ENCODE data around the gene C11orf52.

C11orf52 gene

DNA sequence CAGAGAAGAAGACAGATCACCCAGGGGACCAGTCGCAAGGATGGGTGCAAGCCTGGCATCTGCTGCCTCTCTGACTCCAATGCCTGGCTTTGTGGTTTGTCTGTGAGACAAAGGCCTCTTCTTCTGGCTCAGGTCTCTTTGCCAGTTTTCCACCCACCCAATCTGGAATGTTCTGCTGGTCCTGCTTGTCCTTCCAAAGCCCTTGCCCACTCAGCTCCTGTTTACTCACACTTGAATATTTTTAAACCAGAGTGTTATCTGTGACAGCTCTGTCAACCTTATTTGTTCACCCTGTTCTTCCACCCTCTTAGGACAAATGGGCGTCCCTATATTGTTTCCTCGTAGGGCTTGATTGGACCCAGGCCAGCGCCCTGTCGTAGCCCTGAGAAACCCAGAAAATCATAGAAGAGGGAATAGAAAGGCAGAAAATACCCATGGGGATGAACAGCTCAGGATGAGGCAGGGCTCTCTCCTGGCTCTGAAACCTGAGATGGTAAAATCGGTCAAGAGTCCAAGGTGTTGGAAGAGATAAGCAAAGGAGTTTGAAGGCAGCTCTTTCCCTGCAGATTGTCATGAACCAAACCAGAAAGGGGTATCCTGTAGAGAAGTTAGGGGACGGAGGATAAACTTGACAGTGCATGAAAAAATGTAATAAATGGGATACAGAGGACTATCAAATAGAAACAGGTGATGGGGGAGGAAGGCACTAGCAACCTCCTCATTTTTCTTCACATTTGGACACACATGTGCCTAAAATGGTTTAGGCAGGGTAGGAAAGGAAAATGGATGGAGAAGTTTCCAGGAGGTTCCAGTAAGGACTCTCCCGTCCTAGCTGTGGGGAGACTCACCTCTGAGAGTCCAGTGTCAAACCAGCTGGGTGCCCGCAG is 7.8 kb upstream of the C11orf52 start:
- Histone ChIP-seq H3K27me3 (no peaks in the 10 kb centered on the region), H3K4me3 (no peak overlapping the region), H3K4me2 (no peak overlapping the region)

DNA sequence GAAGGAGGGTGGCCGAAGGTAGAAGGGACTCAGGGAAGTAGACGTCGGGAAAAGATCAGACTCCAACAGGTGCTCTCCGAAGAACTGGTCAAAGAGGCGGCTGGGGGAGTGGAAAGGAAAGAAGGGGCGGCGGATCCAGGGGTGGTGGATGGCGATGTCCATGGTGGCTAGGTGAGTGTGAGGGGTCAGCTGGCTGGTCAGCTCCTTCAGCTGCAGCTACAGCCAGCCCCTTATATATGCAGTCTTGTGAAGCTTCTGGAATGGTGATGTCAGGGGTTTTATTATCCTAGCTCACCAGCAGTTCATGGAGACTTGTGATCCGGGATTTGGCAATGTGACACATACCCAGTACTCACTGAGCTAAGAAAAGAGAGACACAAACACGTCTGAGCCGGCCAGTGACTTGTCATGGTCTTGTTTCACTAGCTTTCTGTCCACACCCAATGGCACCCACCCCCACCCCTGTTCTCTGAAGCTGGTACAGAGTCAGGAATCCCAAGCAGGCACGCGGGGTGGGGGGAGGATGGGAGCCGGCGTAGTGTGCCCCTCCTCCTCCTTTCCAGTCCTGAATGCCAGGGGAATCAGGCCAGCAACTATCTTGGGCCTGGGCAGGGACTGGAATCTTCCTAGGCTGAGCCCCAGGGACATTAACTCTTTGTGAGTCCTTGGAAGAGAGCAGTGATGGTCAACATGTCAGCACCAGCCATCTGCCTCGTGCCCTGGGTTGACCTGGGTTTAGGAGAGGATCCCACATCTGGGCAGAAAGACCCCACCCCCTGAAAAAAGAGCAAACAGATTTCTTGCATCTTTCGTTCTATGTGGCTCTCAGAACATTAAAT is 6.9 kb upstream of the C11orf52 start, which contains the start of gene CRYAB:
Gene CRYAB, minus strand, starts transcription at position 208 of the 839 bp plus-strand sequence. Its CDS starts 46 bp downstream, at position 162.
- no peaks in the 10 kb centered on the region for H4K20me1 ChIP-seq
- H3K36me3 ChIP-seq: no peaks in the 10 kb centered on the region
- H3K27ac ChIP-seq: no peak within 1 kb of the TSS
- no peaks in the 10 kb centered on the region for H3K27me3 ChIP-seq
- no peak within 1 kb of the TSS for H3K9ac ChIP-seq
- no peaks in the 10 kb centered on the region; a peak in 1 of 22 replicates for H3K9me3 ChIP-seq (replicated peaks in 1 of 11)
- no peak within 1 kb of the TSS for H3K4me2 ChIP-seq
- H3K4me3 ChIP-seq: no peak within 1 kb of the TSS
- H3K4me1 ChIP-seq: no peaks in the 10 kb centered on the region
- no peak for TF ChIP-seq Cebpa-rat (IDR thresholded peaks at IDR 0.05)

More for the DNA sequence above, 7.8 kb upstream of the C11orf52 start:
- Histone ChIP-seq H3K9ac (no peak overlapping the region), H3K27ac (no peak overlapping the region), H3K9me3 (replicated peaks in 1 of 11) (peaks cover 0 to 9% (median 3%) of the 10 kb centered on the region in 11 experiments; a peak in 15 of 22 replicates), H4K20me1 (no peaks in the 10 kb centered on the region), H3K36me3 (no peaks in the 10 kb centered on the region), H3K4me1 (no peaks in the 10 kb centered on the region)
- TF ChIP-seq Cebpa-rat (IDR thresholded peaks at IDR 0.05): no peak

DNA sequence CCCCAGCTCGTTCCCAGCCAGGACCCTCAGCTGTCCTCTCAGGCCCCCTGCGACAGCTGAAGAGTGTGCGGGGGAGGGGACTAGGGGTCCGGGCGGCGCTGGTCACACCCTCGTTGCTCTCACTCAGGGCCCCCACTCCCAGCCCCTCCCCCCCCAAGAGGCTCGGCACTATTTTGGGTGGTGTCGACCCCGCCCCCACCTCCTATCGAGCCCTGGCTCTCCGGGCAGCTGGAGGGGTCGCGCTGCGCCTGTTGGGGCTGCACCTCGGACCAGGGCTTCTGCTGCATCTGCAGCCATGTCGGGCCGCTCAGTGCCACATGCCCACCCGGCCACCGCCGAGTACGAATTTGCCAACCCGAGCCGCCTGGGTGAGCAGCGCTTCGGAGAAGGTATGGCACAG is 6.2 kb upstream of the C11orf52 start, which contains the start of gene HSPB2:
Gene HSPB2, plus strand, starts transcription at position 200 of the 400 bp plus-strand sequence. Its CDS starts 96 bp downstream, at position 296.
- H4K20me1 ChIP-seq: no peaks in the 10 kb centered on the region
- no peaks in the 10 kb centered on the region for H3K4me1 ChIP-seq
- no peak for TF ChIP-seq Cebpa-rat (IDR thresholded peaks at IDR 0.05)
- H3K4me3 ChIP-seq: no peak within 1 kb of the TSS
- H3K27ac ChIP-seq: no peak within 1 kb of the TSS
- H3K27me3 ChIP-seq: no peaks in the 10 kb centered on the region
- H3K36me3 ChIP-seq: no peaks in the 10 kb centered on the region
- H3K4me2 ChIP-seq: no peak within 1 kb of the TSS
- H3K9ac ChIP-seq: no peak within 1 kb of the TSS
- H3K9me3 ChIP-seq (replicated peaks in 1 of 11): no peaks in the 10 kb centered on the region

DNA sequence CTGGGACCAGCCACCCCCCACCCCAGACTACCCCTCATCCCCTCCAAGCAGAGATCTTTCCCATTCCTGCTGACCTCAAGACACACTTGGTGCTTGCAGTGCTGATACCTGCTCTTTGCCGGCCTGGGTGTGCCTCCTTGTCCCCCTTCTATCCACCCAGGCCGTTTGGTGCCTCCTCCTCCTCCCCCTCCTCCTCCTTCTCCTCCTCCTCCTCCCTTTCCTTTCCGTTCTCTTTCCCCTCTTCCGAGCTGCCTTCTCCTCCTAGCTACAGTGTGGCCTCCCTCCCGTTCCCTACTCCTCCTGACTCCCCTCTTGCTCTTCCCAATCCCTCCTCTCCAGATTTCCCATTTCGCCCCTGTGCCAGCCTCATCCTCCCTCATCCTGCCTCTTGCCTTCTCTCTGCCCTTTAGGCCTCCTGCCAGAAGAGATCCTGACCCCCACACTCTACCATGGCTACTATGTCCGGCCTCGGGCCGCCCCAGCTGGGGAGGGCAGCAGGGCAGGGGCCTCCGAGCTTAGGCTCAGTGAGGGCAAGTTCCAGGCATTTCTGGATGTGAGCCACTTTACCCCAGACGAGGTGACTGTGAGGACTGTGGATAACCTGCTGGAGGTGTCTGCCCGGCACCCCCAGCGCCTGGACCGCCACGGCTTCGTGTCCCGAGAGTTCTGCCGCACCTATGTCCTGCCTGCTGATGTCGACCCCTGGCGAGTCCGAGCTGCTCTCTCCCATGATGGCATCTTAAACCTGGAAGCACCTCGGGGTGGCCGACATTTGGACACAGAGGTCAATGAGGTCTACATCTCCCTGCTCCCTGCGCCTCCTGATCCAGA is 5.5 kb upstream of the C11orf52 start:
- H3K4me1 ChIP-seq: no peaks in the 10 kb centered on the region
- no peaks in the 10 kb centered on the region for H3K27me3 ChIP-seq
- H3K9ac ChIP-seq: no peak overlapping the region
- no peak for TF ChIP-seq Cebpa-rat (IDR thresholded peaks at IDR 0.05)
- no peak overlapping the region for H3K4me3 ChIP-seq
- no peaks in the 10 kb centered on the region for H4K20me1 ChIP-seq
- H3K9me3 ChIP-seq (replicated peaks in 1 of 11): no peaks in the 10 kb centered on the region
- H3K4me2 ChIP-seq: no peak overlapping the region
- no peak overlapping the region for H3K27ac ChIP-seq
- H3K36me3 ChIP-seq: no peaks in the 10 kb centered on the region

DNA sequence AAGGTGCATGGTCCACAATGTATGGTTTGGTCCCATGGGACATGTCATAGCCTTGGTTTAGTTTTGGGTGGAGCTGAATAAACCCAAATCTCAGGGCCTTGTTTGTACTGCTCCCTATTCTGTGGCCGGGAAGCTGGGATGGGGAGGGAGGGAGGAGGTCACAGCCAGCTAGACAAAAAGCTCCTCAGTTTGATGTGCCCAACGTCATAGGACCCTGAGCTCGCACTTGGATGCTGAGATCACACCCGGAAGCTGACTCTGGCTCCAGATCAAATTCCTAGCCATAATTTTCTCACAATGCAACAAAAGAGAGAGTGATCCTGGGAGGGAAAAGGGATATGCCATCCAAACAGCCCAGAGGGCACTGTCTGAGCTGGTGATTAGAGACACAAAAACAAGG is 4.7 kb upstream of the C11orf52 start:
- no peak overlapping the region for H3K9ac ChIP-seq
- H3K4me1 ChIP-seq: peaks cover 0 to 7% (median 5%) of the 10 kb centered on the region in 10 experiments; a peak in 2 of 20 replicates
- H3K36me3 ChIP-seq: no peaks in the 10 kb centered on the region
- no peaks in the 10 kb centered on the region for H3K9me3 ChIP-seq (replicated peaks in 1 of 11)
- no peak overlapping the region for H3K4me2 ChIP-seq
- H3K27me3 ChIP-seq: no peaks in the 10 kb centered on the region
- no peak overlapping the region for H3K27ac ChIP-seq
- H4K20me1 ChIP-seq: no peaks in the 10 kb centered on the region
- no peak overlapping the region for H3K4me3 ChIP-seq
- TF ChIP-seq Cebpa-rat (IDR thresholded peaks at IDR 0.05): no peak

DNA sequence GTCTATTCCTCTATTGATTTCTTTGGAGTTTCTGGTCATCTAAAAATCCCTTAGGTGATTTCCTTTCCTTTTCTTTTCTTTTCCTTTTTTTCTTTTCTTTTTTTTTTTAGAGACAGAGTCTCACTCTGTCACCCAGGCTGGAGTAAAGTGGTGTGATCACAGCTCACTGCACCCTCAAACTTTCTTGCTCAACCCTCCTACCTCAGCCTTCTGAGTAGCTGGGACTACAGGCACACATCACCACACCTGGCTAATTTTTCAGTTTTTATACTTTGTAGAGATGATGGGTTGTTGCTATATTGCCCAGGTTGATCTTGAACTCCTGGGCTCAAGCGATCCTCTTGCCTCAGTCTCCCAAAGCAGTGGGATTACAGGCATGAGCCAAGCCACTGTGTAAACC is 1.9 kb upstream of the C11orf52 start:
- peaks cover 0 to 11% (median 7%) of the 10 kb centered on the region in 10 experiments; a peak in 8 of 20 replicates for H3K4me1 ChIP-seq
- no peak overlapping the region for H3K27ac ChIP-seq
- no peak overlapping the region for H3K4me2 ChIP-seq
- TF ChIP-seq Cebpa-rat (IDR thresholded peaks at IDR 0.05): no peak
- H3K9me3 ChIP-seq (replicated peaks in 1 of 11): no peaks in the 10 kb centered on the region
- H3K27me3 ChIP-seq: no peaks in the 10 kb centered on the region
- no peak overlapping the region for H3K4me3 ChIP-seq
- no peak overlapping the region for H3K9ac ChIP-seq
- no peaks in the 10 kb centered on the region for H3K36me3 ChIP-seq
- no peaks in the 10 kb centered on the region for H4K20me1 ChIP-seq

DNA sequence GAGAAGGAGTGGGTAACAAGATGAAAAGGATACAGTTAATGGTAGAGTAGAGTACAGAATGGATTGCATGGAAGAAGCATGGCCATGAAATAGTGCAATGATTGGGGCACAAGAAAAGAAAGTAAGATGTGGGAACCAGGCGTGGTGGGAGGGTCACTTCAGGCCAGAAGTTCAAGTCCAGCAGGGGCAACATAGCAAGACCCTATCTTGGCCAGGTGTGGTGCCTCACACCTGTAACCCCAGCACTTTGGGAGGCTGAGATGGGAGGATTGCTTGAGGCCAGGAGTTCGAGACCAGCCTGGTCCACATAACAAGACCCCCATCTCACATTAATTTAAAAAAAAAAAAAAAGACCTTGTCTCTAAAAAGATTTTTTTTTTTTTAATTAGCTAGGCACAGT is 1.4 kb upstream of the C11orf52 start:
- Histone ChIP-seq H3K4me1 (peaks cover 0 to 14% (median 10%) of the 10 kb centered on the region in 10 experiments; a peak in 10 of 20 replicates), H3K36me3 (no peaks in the 10 kb centered on the region), H3K27ac (no peak overlapping the region), H3K4me3 (no peak overlapping the region), H3K27me3 (no peaks in the 10 kb centered on the region), H3K9me3 (replicated peaks in 1 of 11) (no peaks in the 10 kb centered on the region), H3K4me2 (no peak overlapping the region), H3K9ac (no peak overlapping the region), H4K20me1 (no peaks in the 10 kb centered on the region)
- no peak for TF ChIP-seq Cebpa-rat (IDR thresholded peaks at IDR 0.05)

DNA sequence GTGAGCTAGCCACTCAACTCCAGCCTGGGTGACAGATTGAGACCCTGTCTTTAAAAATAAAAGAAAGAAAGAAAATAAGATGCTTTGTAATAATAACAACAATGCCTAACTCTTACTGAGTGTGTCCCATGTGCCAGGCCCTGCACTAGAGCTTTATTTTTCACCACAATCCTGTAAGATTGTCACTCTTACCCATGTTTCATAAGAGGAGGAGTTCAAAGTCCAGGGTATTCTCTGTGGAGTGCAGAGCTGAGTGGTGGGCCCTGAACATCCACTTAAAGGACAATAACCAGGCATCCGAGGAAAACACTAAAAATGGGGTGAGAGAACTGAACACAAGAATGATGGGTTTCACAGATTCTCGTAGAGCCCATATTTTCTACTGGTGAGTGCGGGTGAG is 925 bp upstream of the C11orf52 start:
- no peaks in the 10 kb centered on the region for H3K9me3 ChIP-seq (replicated peaks in 1 of 11)
- H3K4me3 ChIP-seq: no peak overlapping the region
- no peaks in the 10 kb centered on the region for H3K27me3 ChIP-seq
- no peak overlapping the region for H3K27ac ChIP-seq
- no peaks in the 10 kb centered on the region for H3K36me3 ChIP-seq
- no peak overlapping the region for H3K4me2 ChIP-seq
- peaks cover 2 to 19% (median 11%) of the 10 kb centered on the region in 10 experiments; a peak in 14 of 20 replicates for H3K4me1 ChIP-seq
- H3K9ac ChIP-seq: no peak overlapping the region
- TF ChIP-seq Cebpa-rat (IDR thresholded peaks at IDR 0.05): no peak
- H4K20me1 ChIP-seq: no peaks in the 10 kb centered on the region
